Measurements from ENCODE around the gene INO80D.
"Not testable (repeated sequence)": the region's sequence is repeated elsewhere in the genome, so short reads cannot be mapped to it uniquely, and the experiment has no call there.

INO80D gene

GRCh38 chr2:206085742-206086445 lies at the start of gene INO80D:
TSS of gene INO80D (minus strand) at chr2:206086174. CDS start at chr2:206063016, 23,158 bp downstream.
- TF ChIP-seq CTCF (IDR thresholded peaks at IDR 0.05; ENCODE audit: low read depth, low read length) = peak; percentile 55
- DNase-seq (ENCODE audit: extremely low read depth, low read depth) = peak; percentile 59

GRCh38 chr2:206127656-206128055 lies 41.7 kb upstream of the INO80D start:
- TF ChIP-seq CTCF (IDR thresholded peaks at IDR 0.05; ENCODE audit: low read depth, low read length) = no peak
- DNase-seq (ENCODE audit: extremely low read depth, low read depth) = no peak

- no peak for DNase-seq (ENCODE audit: extremely low read depth, low read depth)
- TF ChIP-seq CTCF (IDR thresholded peaks at IDR 0.05; ENCODE audit: low read depth, low read length) = no peak
Observed at GRCh38 chr2:206125901-206126300, 39.9 kb upstream of the INO80D start.

GRCh38 chr2:206122569-206122968 lies 36.6 kb upstream of the INO80D start:
- not testable (repeated sequence) for DNase-seq (ENCODE audit: extremely low read depth, low read depth)

- TF ChIP-seq CTCF (IDR thresholded peaks at IDR 0.05; ENCODE audit: low read depth, low read length) = no peak
Observed at GRCh38 chr2:206116278-206116677, 30.3 kb upstream of the INO80D start.

GRCh38 chr2:206115026-206115578 lies 29.1 kb upstream of the INO80D start:
- no peak for TF ChIP-seq CTCF (IDR thresholded peaks at IDR 0.05; ENCODE audit: low read depth, low read length)
- DNase-seq (ENCODE audit: extremely low read depth, low read depth) = no peak

More at GRCh38 chr2:206116278-206116677, 30.3 kb upstream of the INO80D start:
- DNase-seq (ENCODE audit: extremely low read depth, low read depth) = no peak

GRCh38 chr2:206112846-206113547 lies 27.0 kb upstream of the INO80D start:
- DNase-seq (ENCODE audit: extremely low read depth, low read depth) = no peak
- no peak for TF ChIP-seq CTCF (IDR thresholded peaks at IDR 0.05; ENCODE audit: low read depth, low read length)

Data from AG09319 (cell line).